Naive thymus-derived CD4-positive, alpha-beta T cell (primary cell): Measurements from ENCODE around the gene PDZD7. TPM values are rescaled to one million over a fixed set of nuclear protein-coding genes. Genes with fewer than 3 reads are reported as not detected.
A peak's percentile ranks its signal among the peaks of the same experiment; 100 is the strongest.

Experiments used
- ATAC-seq: fragments of 150-1000 bp; cut with Tn5 transposase; 2 replicates; pipeline ENCODE4 v1.10.0; 2021; ENCODE audit warnings: mild to moderate bottlenecking, moderate library complexity
- CTCF ChIA-PET: fragments of 350-600 bp; sonication (Branson Sonifier 250); formaldehyde crosslinking; loops from one replicate; lab custom pipeline; 2021; ENCODE audit warnings: antibody characterized with exemption; lab: Charles Lee
- POLR2A ChIA-PET: fragments of 350-600 bp; sonication (Branson Sonifier 250); formaldehyde crosslinking; loops from one replicate; lab custom pipeline; 2021; ENCODE audit warnings: antibody characterized with exemption, inconsistent platforms; lab: Charles Lee
- DNase-seq, 9 donors: peaks; one replicate each; pipeline versions ENCODE4 v3.0.0 to v3.0.0-alpha.2; 2020 to 2022; ENCODE audit warnings: mixed read lengths in 1 of 9
- H3K27ac ChIP-seq: one replicate; pipeline ENCODE4 v1.7.0; 2013; ENCODE audit warnings: mild to moderate bottlenecking, low read depth, low read length, moderate library complexity
- H3K27me3 ChIP-seq, 2 donors: one replicate each; pipeline ENCODE4 v1.7.0; 2013; ENCODE audit warnings: low read length in 2 of 2, mild to moderate bottlenecking in 2 of 2, moderate library complexity in 2 of 2; ENCODE audit not compliant: control insufficient read depth in 2 of 2, insufficient read depth in 2 of 2
- H3K36me3 ChIP-seq, 3 experiments: 1 replicate in 2 of 3; 2 replicates in 1 of 3; pipeline ENCODE4 v1.7.0; 2013; ENCODE audit warnings: low read length in 3 of 3, mild to moderate bottlenecking in 3 of 3, moderate library complexity in 1 of 3; ENCODE audit not compliant: insufficient read depth in 3 of 3, control insufficient read depth in 2 of 3
- H3K4me1 ChIP-seq, 2 donors: one replicate each; pipeline ENCODE4 v1.7.0; 2013; ENCODE audit warnings: low read length in 2 of 2, mild to moderate bottlenecking in 2 of 2, moderate library complexity in 1 of 2; ENCODE audit not compliant: control insufficient read depth in 2 of 2, insufficient read depth in 2 of 2
- H3K4me3 ChIP-seq: 2 replicates; pipeline ENCODE4 v1.7.0; 2013; ENCODE audit warnings: mild to moderate bottlenecking, low read length
- H3K9me3 ChIP-seq, 3 experiments: 1 replicate in 2 of 3; 2 replicates in 1 of 3; pipeline ENCODE4 v1.7.0; 2013; ENCODE audit warnings: low read length in 3 of 3; ENCODE audit not compliant: control insufficient read depth in 2 of 3
- H3K27ac Mint-ChIP-seq, 9 donors: one replicate each; pipeline ENCODE4 v1.8.0; 2020 to 2022; ENCODE audit warnings: mixed read lengths in 9 of 9, mild to moderate bottlenecking in 8 of 9, moderate library complexity in 5 of 9, inconsistent platforms in 2 of 9
- H3K27me3 Mint-ChIP-seq, 5 donors: one replicate each; pipeline ENCODE4 v1.8.0; 2021 to 2022; ENCODE audit warnings: mixed read lengths in 5 of 5, mild to moderate bottlenecking in 1 of 5
- H3K36me3 Mint-ChIP-seq, 5 donors: one replicate each; pipeline ENCODE4 v1.8.0; 2020 to 2022; ENCODE audit warnings: mixed read lengths in 5 of 5, mild to moderate bottlenecking in 3 of 5, inconsistent platforms in 1 of 5
- H3K4me1 Mint-ChIP-seq, 7 donors: one replicate each; pipeline ENCODE4 v1.8.0; 2020 to 2022; ENCODE audit warnings: mixed read lengths in 7 of 7, mild to moderate bottlenecking in 3 of 7, inconsistent platforms in 1 of 7
- H3K4me3 Mint-ChIP-seq, 10 donors: one replicate each; pipeline ENCODE4 v1.8.0; 2020 to 2022; ENCODE audit warnings: mild to moderate bottlenecking in 10 of 10, mixed read lengths in 10 of 10, moderate library complexity in 6 of 10, inconsistent platforms in 2 of 10
- H3K9me3 Mint-ChIP-seq, 11 donors: one replicate each; pipeline ENCODE4 v1.8.0; 2020 to 2022; ENCODE audit warnings: mixed read lengths in 11 of 11, mild to moderate bottlenecking in 4 of 11, inconsistent platforms in 1 of 11, moderate library complexity in 1 of 11
- intact Hi-C, 2 donors: fragments of 100-400 bp; cut with micrococcal nuclease; formaldehyde crosslinking; loops; one replicate each; pipeline ENCODE4 v1.15.1; 2023
- polyA plus RNA-seq, 2 donors: library from polyadenylated mRNA; unstranded; fragments of 300-500 nt; fragmentation: Illumina TruSeq; gene quantifications; one replicate each; pipeline ENCODE4 v1.2.3, GENCODE V29; 2021
- total RNA-seq, 6 experiments: library from RNA in 5 of 6; stranded (reverse) in 5 of 6; gene quantifications; 1 replicate in 5 of 6; 2 replicates in 1 of 6; pipeline ENCODE4 v1.2.3 and lab custom pipeline; 2021 to 2026

Gene PDZD7
- total and polyA plus RNA-seq, 7 experiments from 2014 or later: 0.65 to 2.8 (median 1.1) TPM

GRCh38 chr10:101071885-101072433, 41.0 kb upstream of the PDZD7 start:
- Histone ChIP-seq H3K36me3 (no peaks in the 10 kb centered on the region), H3K27me3 (no peaks in the 10 kb centered on the region), H3K27ac (no peak overlapping the region), H3K9me3 (no peaks in the 10 kb centered on the region), H3K4me3 (no peak overlapping the region), H3K4me1 (peaks cover 4 to 5% of the 10 kb centered on the region in 2 donors)
- H3K36me3 Mint-ChIP-seq: no peaks in the 10 kb centered on the region
- no peak for ATAC-seq
- POLR2A ChIA-PET: interaction anchor here (1.0 kb wide), 1 partner anchor 11 kb away, joined by 10 read pairs; the partner anchor contains the start of gene KAZALD1
- H3K4me1 Mint-ChIP-seq: peaks cover 0 to 13% (median 3%) of the 10 kb centered on the region in 7 donors
- no peak overlapping the region for H3K4me3 Mint-ChIP-seq
- no peak for DNase-seq
- H3K27ac Mint-ChIP-seq: no peak overlapping the region
- H3K27me3 Mint-ChIP-seq: peaks cover 49 to 58% (median 50%) of the 10 kb centered on the region in 5 donors
- intact Hi-C loops: no loop called here
- no peaks in the 10 kb centered on the region for H3K9me3 Mint-ChIP-seq
- CTCF ChIA-PET: interaction anchor here (1.1 kb wide), 2 partner anchors 13 to 31 kb away, joined by 3 read pairs; no protein-coding TSS in a partner anchor

GRCh38 chr10:101071267-101071884, 40.4 kb upstream of the PDZD7 start:
- ATAC-seq (peak; percentile 84), DNase-seq (no peak)
- H3K36me3 ChIP-seq: no peaks in the 10 kb centered on the region
- H3K27me3 ChIP-seq: peaks cover under 1 to 3% of the 10 kb centered on the region in 2 donors
- no peak overlapping the region for H3K27ac ChIP-seq
- Mint-ChIP-seq H3K36me3 (no peaks in the 10 kb centered on the region), H3K4me3 (no peak overlapping the region), H3K9me3 (no peaks in the 10 kb centered on the region), H3K27ac (no peak overlapping the region), H3K27me3 (peaks cover 45 to 59% (median 45%) of the 10 kb centered on the region in 5 donors), H3K4me1 (peaks cover 0 to 18% (median 5%) of the 10 kb centered on the region in 7 donors)
- peaks cover 5 to 9% of the 10 kb centered on the region in 2 donors for H3K4me1 ChIP-seq
- ChIA-PET POLR2A (interaction anchor here (1.0 kb wide), 1 partner anchor 10 kb away, joined by 10 read pairs; the partner anchor contains the start of gene KAZALD1), CTCF (interaction anchor here (1.0 to 1.1 kb wide), 3 partner anchors 10 to 31 kb away, joined by 3 read pairs; partner anchors contain the start of gene KAZALD1)
- H3K4me3 ChIP-seq: no peak overlapping the region
- intact Hi-C loops: no loop called here
- H3K9me3 ChIP-seq: no peaks in the 10 kb centered on the region

- H3K27me3 ChIP-seq: peaks cover 7 to 8% of the 10 kb centered on the region in 2 donors
- H3K4me1 ChIP-seq: peaks cover 5 to 15% of the 10 kb centered on the region in 2 donors
- no peaks in the 10 kb centered on the region for H3K36me3 ChIP-seq
- no peak overlapping the region for H3K27ac Mint-ChIP-seq
- H3K4me3 ChIP-seq: no peak overlapping the region
- H3K4me3 Mint-ChIP-seq: no peak overlapping the region
- ChIA-PET POLR2A (no interaction called here), CTCF (interaction anchor here (0.7 to 1.6 kb wide), 2 partner anchors 31 to 52 kb away, joined by 3 read pairs; no protein-coding TSS in a partner anchor)
- H3K9me3 ChIP-seq: no peaks in the 10 kb centered on the region
- H3K27me3 Mint-ChIP-seq: peaks cover 43 to 59% (median 46%) of the 10 kb centered on the region in 5 donors
- DNase-seq: no peak
- ATAC-seq: no peak
- no peaks in the 10 kb centered on the region for H3K9me3 Mint-ChIP-seq
- H3K27ac ChIP-seq: no peak overlapping the region
- H3K4me1 Mint-ChIP-seq: peaks cover 0 to 19% (median 11%) of the 10 kb centered on the region in 7 donors
- intact Hi-C loops: no loop called here
- H3K36me3 Mint-ChIP-seq: no peaks in the 10 kb centered on the region
Measured at GRCh38 chr10:101070098-101070497, 39.2 kb upstream of the PDZD7 start.

GRCh38 chr10:101069441-101069840, 38.5 kb upstream of the PDZD7 start:
- H3K4me1 Mint-ChIP-seq: peaks cover 0 to 21% (median 11%) of the 10 kb centered on the region in 7 donors
- no peak for DNase-seq
- Histone ChIP-seq H3K27ac (no peak overlapping the region), H3K4me1 (peaks cover 5 to 15% of the 10 kb centered on the region in 2 donors), H3K27me3 (peaks cover 7 to 13% of the 10 kb centered on the region in 2 donors), H3K9me3 (no peaks in the 10 kb centered on the region), H3K4me3 (no peak overlapping the region), H3K36me3 (no peaks in the 10 kb centered on the region)
- H3K9me3 Mint-ChIP-seq: no peaks in the 10 kb centered on the region
- intact Hi-C loops: loop anchor here in 1 of 2 donors (2.0 to 5.0 kb wide), 2 partner anchors 73 to 507 kb away; no protein-coding TSS in a partner anchor
- H3K4me3 Mint-ChIP-seq: no peak overlapping the region
- ChIA-PET POLR2A (interaction anchor here (0.5 to 0.9 kb wide), 2 partner anchors 11 to 38 kb away, joined by 3 to 4 read pairs; no protein-coding TSS in a partner anchor), CTCF (interaction anchor here (0.6 to 3.3 kb wide), 6 partner anchors 12 to 484 kb away, joined by 3 to 18 read pairs (median 4); no protein-coding TSS in a partner anchor)
- no peaks in the 10 kb centered on the region for H3K36me3 Mint-ChIP-seq
- no peak for ATAC-seq
- no peak overlapping the region for H3K27ac Mint-ChIP-seq
- peaks cover 48 to 63% (median 51%) of the 10 kb centered on the region in 5 donors for H3K27me3 Mint-ChIP-seq

- Histone ChIP-seq H3K4me1 (peaks cover 5 to 24% of the 10 kb centered on the region in 2 donors), H3K4me3 (peak overlapping the region; percentile 86), H3K27me3 (peaks cover 12 to 26% of the 10 kb centered on the region in 2 donors), H3K36me3 (no peaks in the 10 kb centered on the region), H3K9me3 (no peaks in the 10 kb centered on the region), H3K27ac (no peak overlapping the region)
- Mint-ChIP-seq H3K27me3 (peaks cover 40 to 58% (median 44%) of the 10 kb centered on the region in 5 donors), H3K4me3 (peak overlapping the region; percentile 84 to 94 (median 90)), H3K36me3 (peaks cover 0 to 2% (median 0%) of the 10 kb centered on the region in 5 donors), H3K4me1 (peaks cover 5 to 31% (median 17%) of the 10 kb centered on the region in 7 donors), H3K9me3 (no peaks in the 10 kb centered on the region), H3K27ac (peak overlapping the region in 1 of 9 donors; percentile 36)
- CTCF ChIA-PET: interaction anchor here (0.6 to 3.3 kb wide), 8 partner anchors 10 to 155 kb away, joined by 3 to 18 read pairs (median 5); partner anchors contain the start of gene SLF2
- intact Hi-C loops: loop anchor here (1.0 to 5.0 kb wide), 6 partner anchors 7 to 505 kb away; no protein-coding TSS in a partner anchor
- peak; percentile 45 to 79 (median 70) for DNase-seq
- POLR2A ChIA-PET: interaction anchor here (1.6 kb wide), 1 partner anchor 26 kb away, joined by 4 read pairs; no protein-coding TSS in a partner anchor
- ATAC-seq: peak; percentile 71
Measured at GRCh38 chr10:101067356-101068083, 36.6 kb upstream of the PDZD7 start.
